Stimulated activated CD8-positive, alpha-beta memory T cell treated with anti-CD3 and anti-CD28 coated beads, Interleukin-2, amount 100 ng/mL, for 1 hour (primary cell): ENCODE results near the gene PLCB2.

Experiments
- DNase-seq, 2 donors: peaks; one replicate each; pipeline ENCODE4 v3.0.0-alpha.2; 2020; ENCODE audit warnings: low read depth in 2 of 2

PLCB2 gene

GRCh38 chr15:40307421-40308211, at the start of gene PLCB2:
PLCB2 (minus strand) TSS chr15:40307935; CDS start chr15:40307672, 263 bp downstream.
- peak; percentile 24 to 41 for DNase-seq

- DNase-seq = no peak
Measured at GRCh38 chr15:40357246-40357645, 49.5 kb upstream of the PLCB2 start.

DNA sequence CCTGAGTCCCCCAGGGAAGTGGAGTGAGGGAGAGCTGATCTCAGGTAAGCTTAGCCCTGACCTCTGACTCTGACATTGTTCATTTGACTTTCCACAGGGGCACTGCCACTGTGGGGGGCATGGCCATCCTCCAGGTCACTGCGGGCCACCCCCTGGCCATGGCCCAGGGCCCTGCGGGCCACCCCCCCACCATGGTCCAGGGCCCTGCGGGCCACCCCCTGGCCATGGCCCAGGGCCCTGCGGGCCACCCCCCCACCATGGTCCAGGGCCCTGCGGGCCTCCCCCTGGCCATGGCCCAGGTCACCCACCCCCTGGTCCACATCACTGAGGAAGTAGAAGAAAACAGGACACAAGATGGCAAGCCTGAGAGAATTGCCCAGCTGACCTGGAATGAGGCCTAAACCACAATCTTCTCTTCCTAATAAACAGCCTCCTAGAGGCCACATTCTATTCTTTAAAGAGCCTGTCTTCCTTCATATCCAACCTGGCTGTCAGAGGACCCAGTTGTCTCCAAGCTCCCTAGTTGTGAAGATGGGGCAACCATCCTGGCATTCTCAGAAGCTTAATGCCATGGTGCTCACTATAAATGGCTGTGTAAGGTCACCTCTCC, 48.3 kb upstream of the PLCB2 start:
- DNase-seq = no peak

- DNase-seq = no peak
Measured at GRCh38 chr15:40354408-40355171, 46.9 kb upstream of the PLCB2 start.

GRCh38 chr15:40353697-40354096, 46.0 kb upstream of the PLCB2 start:
- DNase-seq = no peak

- DNase-seq = no peak
Measured at GRCh38 chr15:40352281-40352901, 44.7 kb upstream of the PLCB2 start.

DNA sequence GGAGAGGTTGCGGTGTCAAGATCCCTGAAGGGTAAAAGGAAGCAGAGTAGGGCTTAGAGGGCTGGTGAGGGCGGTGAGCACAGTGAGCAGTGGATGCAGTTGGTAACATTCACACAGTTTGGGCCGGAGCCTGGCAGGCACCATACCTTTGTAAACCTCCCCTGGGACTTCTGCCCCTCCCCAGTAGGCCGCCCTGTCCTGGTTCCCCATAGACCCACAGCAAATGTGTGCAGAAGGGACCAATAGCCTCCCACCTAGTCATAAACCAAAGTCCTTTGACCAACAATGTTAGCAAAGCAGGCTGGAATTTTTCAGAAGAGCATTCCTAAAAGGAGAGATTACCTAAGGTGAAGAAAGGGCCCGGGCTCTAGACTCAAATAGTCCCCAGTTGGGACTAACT, 41.4 kb upstream of the PLCB2 start:
- DNase-seq = no peak

DNA sequence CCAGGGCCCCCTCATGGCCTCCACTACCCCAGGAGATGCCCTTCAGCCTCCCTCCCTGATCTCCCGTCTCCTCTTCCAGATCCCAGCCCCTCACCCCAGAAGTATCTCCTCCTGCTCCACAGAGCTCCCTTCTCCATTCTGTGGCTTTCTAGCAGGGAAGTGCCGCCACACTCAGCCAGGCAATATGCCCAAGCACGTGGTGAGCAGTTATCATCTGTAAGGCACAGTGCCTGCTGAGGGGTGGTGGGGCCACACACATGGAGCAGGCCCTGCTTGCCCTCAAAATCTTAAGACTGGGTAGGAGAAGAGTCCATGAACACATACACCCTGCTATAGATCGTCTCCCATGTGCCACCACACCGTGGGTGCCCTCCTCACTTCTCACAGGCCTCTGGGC, 40.7 kb upstream of the PLCB2 start:
- no peak for DNase-seq

DNA sequence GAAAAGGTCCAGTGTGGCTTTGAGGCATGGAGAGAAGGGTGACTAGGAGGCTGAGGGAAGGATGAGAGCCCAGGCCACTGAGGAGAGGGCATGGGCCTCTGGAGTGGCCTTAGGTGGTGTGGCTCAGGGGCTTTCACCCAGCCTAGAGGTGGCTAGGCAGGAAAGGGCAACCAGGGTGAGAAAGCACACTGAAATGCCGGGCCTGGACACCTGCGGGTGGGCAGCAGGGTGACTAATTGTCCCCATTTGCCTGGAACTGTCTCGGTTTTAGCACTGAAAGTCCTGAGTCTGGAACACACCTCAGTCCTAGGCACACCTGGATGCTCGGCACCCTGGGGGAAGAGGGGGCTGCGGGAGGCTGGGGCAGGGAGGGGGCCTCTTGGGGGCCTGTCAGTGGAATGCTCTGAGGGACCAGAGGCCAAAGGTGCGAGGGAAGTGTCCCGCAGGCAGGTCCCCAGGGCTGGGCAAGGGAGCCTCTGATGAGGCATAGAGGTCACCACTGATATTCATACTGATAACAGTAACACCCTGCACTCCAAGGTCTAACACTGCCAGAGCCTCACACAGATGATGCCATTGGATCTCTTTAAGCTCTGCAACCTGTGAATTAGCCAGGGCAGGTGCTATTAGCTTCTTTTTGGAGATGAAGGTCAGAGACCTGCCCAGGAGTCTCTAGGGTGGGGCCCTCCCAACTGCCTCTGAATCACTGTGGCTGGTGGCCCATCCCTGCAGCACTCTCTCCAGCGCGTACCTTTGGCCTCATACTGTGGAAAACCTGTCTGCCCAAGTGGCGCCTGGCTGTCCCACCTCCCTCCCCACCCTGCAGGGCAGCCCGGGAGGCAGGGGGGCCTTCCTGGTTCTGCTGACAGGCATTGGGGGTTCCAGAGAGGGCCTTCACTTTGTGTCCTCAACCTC, 40.1 kb upstream of the PLCB2 start:
- no peak for DNase-seq

GRCh38 chr15:40346579-40347558, 39.1 kb upstream of the PLCB2 start:
- no peak for DNase-seq

- DNase-seq = no peak
Measured at GRCh38 chr15:40345867-40346578, 38.3 kb upstream of the PLCB2 start.

DNA sequence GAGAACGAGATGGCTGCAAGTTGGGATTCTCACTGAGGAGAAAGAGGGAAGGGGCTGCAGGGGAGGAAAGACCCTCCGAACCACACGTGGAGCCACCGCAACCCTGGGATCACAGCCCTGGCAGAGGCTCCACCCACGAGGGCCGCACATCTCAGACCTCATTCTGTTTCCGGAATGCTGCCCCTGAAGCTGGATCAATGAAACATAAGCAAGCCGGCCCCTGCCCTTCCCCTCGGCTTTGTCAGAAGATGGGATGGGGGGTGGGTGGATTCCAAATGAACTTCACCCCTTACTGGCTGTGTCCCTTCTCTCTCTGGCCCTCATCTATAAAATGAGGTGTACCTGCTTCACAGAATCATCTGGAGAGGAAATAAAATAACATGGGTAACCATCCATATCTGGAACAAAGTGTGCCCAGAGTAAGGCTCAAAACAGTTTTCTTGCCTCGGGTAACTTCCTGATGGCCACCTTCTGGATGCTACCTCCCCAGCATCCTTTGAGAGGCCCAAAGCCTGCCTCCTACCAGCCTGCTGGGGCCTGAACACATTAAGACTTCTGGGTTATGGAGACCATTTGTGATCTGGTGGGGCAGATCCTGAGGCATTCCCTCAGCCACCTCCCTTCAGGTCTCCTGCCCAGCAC, 37.6 kb upstream of the PLCB2 start:
- no peak for DNase-seq

DNA sequence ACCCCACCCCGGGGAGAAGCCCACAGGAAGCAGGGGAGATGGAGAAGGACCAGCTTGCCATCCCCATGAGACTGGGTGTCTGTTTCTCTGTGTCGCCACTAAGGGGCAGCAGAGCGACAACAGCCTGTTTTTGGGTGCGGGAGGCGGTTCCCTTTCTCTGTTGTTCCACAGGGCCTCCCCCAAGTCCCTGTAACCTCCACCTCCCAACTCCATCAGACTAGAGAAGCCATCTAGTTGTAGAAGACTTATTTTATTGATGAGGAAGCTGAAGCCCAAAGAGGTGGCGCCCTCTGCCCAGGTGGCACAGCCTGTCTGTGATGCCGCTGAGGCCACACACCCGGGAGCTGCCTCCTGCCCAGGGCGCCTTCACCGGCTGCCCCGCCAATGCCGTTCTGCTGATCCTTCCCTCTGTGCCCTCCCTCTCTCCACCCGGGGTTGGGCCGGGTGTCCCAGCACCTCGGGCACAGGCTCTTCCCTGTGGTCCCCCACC, 36.9 kb upstream of the PLCB2 start:
- DNase-seq = peak; percentile 36 to 45

GRCh38 chr15:40344217-40344616, 36.5 kb upstream of the PLCB2 start:
- no peak for DNase-seq

- DNase-seq = no peak
Measured at GRCh38 chr15:40343512-40343911, 35.8 kb upstream of the PLCB2 start.

GRCh38 chr15:40342416-40343320, 34.9 kb upstream of the PLCB2 start:
- DNase-seq = no peak

- no peak for DNase-seq
Measured at GRCh38 chr15:40340740-40341400, 33.1 kb upstream of the PLCB2 start, which contains the start of gene CCDC9B. CCDC9B (minus strand) TSS chr15:40340939; CDS start chr15:40340819, 120 bp downstream.
